ENCODE measurements around the gene PPP2R2C. TPM values are rescaled to one million over a fixed set of nuclear protein-coding genes. Genes with fewer than 3 reads are reported as not detected.

PPP2R2C gene
- total RNA-seq, 2 experiments from 2014 or later = not detected

GRCh38 chr4:6425336-6425735, 47.1 kb downstream of the PPP2R2C start:
- intact Hi-C loops (cut with micrococcal nuclease; ENCODE audit: unreplicated experiment) = no loop called here
- POLR2A ChIA-PET = no interaction called here
- CTCF ChIA-PET (ENCODE audit: unreplicated experiment) = no interaction called here
- no peak overlapping the region for H3K27ac ChIP-seq (ENCODE audit: low read depth, low read length, poor library complexity, severe bottlenecking)
- no peak overlapping the region for H3K4me2 ChIP-seq (ENCODE audit: low read length)
- BruUV-seq (replicated peaks) = no TSS peak
- H3K9me3 ChIP-seq (ENCODE audit: low read length) = no peaks in the 10 kb centered on the region
- H3K9me2 ChIP-seq (ENCODE audit: insufficient read depth, low read length) = no peaks in the 10 kb centered on the region
- no peak overlapping the region for H3K4me3 ChIP-seq (ENCODE audit: low read depth, low read length, poor library complexity, severe bottlenecking)
- no peaks in the 10 kb centered on the region for H3K36me3 ChIP-seq (ENCODE audit: insufficient read depth, low read length)
- no peak for DNase-seq (ENCODE audit: low spot score)
- no peaks in the 10 kb centered on the region for H3K79me2 ChIP-seq (ENCODE audit: insufficient read depth, low read depth, low read length)
- TF ChIP-seq EZH2phosphoT487 (IDR thresholded peaks at IDR 0.05; ENCODE audit: borderline replicate concordance, low read depth, low read length) (no peak), CTCF (conservative IDR thresholded peaks at IDR 0.05; ENCODE audit: low read length) (no peak)
- H4K20me1 ChIP-seq (ENCODE audit: insufficient read depth, low read length) = no peaks in the 10 kb centered on the region
- H3K4me1 ChIP-seq (ENCODE audit: insufficient read depth, low read length, poor library complexity, severe bottlenecking) = no peaks in the 10 kb centered on the region
- no peak overlapping the region for H2AFZ ChIP-seq (ENCODE audit: low read length)

GRCh38 chr4:6424425-6424824, 48.0 kb downstream of the PPP2R2C start:
- TF ChIP-seq CTCF (conservative IDR thresholded peaks at IDR 0.05; ENCODE audit: low read length) = no peak
- no peak for TF ChIP-seq EZH2phosphoT487 (IDR thresholded peaks at IDR 0.05; ENCODE audit: borderline replicate concordance, low read depth, low read length)
- no peak for DNase-seq (ENCODE audit: low spot score)
- intact Hi-C loops (cut with micrococcal nuclease; ENCODE audit: unreplicated experiment) = no loop called here
- Histone ChIP-seq H3K4me3 (ENCODE audit: low read depth, low read length, poor library complexity, severe bottlenecking) (no peak overlapping the region), H2AFZ (ENCODE audit: low read length) (no peak overlapping the region), H4K20me1 (ENCODE audit: insufficient read depth, low read length) (no peaks in the 10 kb centered on the region), H3K4me1 (ENCODE audit: insufficient read depth, low read length, poor library complexity, severe bottlenecking) (no peaks in the 10 kb centered on the region), H3K9me2 (ENCODE audit: insufficient read depth, low read length) (no peaks in the 10 kb centered on the region), H3K27ac (ENCODE audit: low read depth, low read length, poor library complexity, severe bottlenecking) (no peak overlapping the region), H3K9me3 (ENCODE audit: low read length) (no peaks in the 10 kb centered on the region), H3K36me3 (ENCODE audit: insufficient read depth, low read length) (no peaks in the 10 kb centered on the region), H3K4me2 (ENCODE audit: low read length) (no peak overlapping the region), H3K79me2 (ENCODE audit: insufficient read depth, low read depth, low read length) (no peaks in the 10 kb centered on the region)
- ChIA-PET CTCF (ENCODE audit: unreplicated experiment) (no interaction called here), POLR2A (no interaction called here)
- no TSS peak for BruUV-seq (replicated peaks)

DNA sequence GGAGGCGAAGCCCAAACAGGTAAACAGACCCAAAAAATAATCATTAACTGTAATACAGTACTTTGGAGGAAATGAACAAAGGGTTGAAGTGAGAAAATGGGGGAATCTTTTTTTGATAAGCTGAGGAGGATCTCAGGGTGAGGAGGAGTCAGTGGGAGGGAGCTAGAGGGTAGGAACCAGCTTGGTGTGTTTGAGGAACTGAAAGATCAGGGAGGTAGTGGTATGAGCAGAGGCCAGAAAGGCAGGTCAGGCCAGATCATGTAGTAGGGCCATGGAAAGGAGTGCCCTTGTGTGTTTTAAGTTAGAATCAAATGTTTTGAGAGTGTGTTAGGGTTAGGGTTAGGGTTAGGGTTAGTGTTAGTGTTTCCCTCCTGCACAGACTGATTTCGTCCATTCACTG, 48.8 kb downstream of the PPP2R2C start:
- no TSS peak for BruUV-seq (replicated peaks)
- H2AFZ ChIP-seq (ENCODE audit: low read length) = no peak overlapping the region
- CTCF ChIA-PET (ENCODE audit: unreplicated experiment) = no interaction called here

More for the DNA sequence above, 48.8 kb downstream of the PPP2R2C start:
- no peaks in the 10 kb centered on the region for H3K36me3 ChIP-seq (ENCODE audit: insufficient read depth, low read length)
- H4K20me1 ChIP-seq (ENCODE audit: insufficient read depth, low read length) = no peaks in the 10 kb centered on the region
- no peak overlapping the region for H3K4me3 ChIP-seq (ENCODE audit: low read depth, low read length, poor library complexity, severe bottlenecking)
- H3K4me2 ChIP-seq (ENCODE audit: low read length) = no peak overlapping the region
- POLR2A ChIA-PET = no interaction called here
- TF ChIP-seq CTCF (conservative IDR thresholded peaks at IDR 0.05; ENCODE audit: low read length) (no peak), EZH2phosphoT487 (IDR thresholded peaks at IDR 0.05; ENCODE audit: borderline replicate concordance, low read depth, low read length) (no peak)
- intact Hi-C loops (cut with micrococcal nuclease; ENCODE audit: unreplicated experiment) = no loop called here
- H3K9me3 ChIP-seq (ENCODE audit: low read length) = no peaks in the 10 kb centered on the region
- no peaks in the 10 kb centered on the region for H3K4me1 ChIP-seq (ENCODE audit: insufficient read depth, low read length, poor library complexity, severe bottlenecking)
- no peaks in the 10 kb centered on the region for H3K9me2 ChIP-seq (ENCODE audit: insufficient read depth, low read length)
- no peak overlapping the region for H3K27ac ChIP-seq (ENCODE audit: low read depth, low read length, poor library complexity, severe bottlenecking)
- no peaks in the 10 kb centered on the region for H3K79me2 ChIP-seq (ENCODE audit: insufficient read depth, low read depth, low read length)
- DNase-seq (ENCODE audit: low spot score) = no peak

All from OCI-LY7 (cell line).